ACHN (cell line): ENCODE measurements around the gene GPR176.

Experiments
- DNase-seq: peaks from one replicate; pipeline ENCODE4 v3.0.0-alpha.2; 2015
- in situ Hi-C: cut with HindIII; loops from 2 replicates; pipeline ENCODE4 v1.10.0; 2017; ENCODE audit warnings: low sequenced_read_pairs, low pct_ligation_motif_present, low pct_unique_long_range_greater_than_20kb

GPR176 gene

DNA sequence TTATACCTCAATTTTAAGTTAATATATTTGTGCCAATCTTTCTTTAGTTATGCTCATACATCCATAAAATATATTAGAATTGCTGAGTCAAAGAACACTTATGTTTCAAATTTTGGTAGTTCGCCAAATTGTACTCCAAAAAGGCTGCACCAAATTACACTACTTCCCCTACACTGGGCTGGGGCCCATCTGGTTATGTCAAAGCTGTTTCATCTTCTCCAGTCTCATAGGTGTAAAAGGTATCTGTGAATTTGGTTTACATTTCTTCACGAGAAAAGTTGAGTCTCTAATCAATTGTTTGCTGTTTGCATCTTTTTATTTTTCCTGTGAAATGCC is 138.1 kb downstream of the GPR176 start:
- in situ Hi-C loops, result no loop called here

DNA sequence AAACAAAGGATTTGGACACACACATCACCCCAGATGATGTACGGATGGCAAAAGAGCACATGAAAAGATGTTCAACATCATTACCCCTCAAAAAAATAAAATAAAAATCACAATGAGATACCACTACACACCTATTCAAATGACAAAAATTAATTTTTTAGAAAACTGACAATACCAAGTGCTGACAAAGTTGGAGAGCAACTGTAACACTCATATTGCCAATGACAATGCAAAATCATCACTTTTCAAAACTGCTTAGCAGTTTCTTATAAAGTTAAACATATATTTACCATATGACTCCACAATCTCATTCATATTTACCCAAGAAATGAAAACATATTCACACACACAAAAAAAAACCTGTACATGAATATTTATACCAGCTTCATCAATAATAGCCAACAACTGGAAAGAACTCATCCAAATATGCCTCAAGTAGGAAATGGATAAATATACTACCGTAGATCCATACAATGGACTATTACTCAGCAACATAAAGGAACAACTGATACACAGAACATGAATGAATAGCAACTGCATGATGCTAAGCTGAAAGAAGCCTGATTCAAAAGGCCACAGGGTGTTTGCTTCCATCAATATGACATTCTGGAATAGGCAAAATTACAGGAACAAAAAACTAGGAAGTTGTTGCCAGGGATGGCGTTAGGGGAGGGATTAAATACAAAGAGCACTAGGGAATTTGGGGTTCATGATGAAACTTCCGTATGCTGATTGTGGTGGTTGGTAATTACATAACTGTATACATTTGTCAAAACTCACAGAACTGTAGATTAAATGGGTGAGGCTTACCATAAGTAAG is 138.7 kb downstream of the GPR176 start:
- DNase-seq, result no peak

More for the DNA sequence above, 138.1 kb downstream of the GPR176 start:
- DNase-seq, result no peak

GRCh38 chr15:39778021-39778420 is 142.0 kb downstream of the GPR176 start:
- DNase-seq, result no peak
- in situ Hi-C loops, result no loop called here

More for the DNA sequence above, 138.7 kb downstream of the GPR176 start:
- in situ Hi-C loops, result no loop called here

- in situ Hi-C loops, result no loop called here
- no peak for DNase-seq
Measured at GRCh38 chr15:39777496-39777895, 142.6 kb downstream of the GPR176 start.

DNA sequence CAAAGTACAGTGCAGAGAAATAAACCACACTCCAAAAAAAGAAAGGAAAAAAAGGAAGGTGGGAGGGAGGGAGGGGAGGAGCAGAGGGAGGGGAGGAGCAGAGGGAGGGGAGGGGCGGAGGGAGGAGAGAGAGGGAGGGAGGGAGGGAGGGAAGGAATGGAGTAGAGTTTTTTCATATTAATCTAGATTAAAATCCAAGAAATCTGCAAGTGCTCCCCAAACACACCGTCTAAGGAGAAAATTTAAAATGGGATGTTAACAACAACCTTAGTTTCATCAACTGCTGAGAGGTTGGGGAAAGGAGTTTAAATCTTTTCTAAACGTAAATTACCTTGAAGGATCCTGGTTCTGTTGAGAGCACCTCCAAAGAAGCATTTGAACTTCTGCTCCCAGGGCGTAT is 144.0 kb downstream of the GPR176 start:
- in situ Hi-C loops, result no loop called here
- DNase-seq, result no peak

DNA sequence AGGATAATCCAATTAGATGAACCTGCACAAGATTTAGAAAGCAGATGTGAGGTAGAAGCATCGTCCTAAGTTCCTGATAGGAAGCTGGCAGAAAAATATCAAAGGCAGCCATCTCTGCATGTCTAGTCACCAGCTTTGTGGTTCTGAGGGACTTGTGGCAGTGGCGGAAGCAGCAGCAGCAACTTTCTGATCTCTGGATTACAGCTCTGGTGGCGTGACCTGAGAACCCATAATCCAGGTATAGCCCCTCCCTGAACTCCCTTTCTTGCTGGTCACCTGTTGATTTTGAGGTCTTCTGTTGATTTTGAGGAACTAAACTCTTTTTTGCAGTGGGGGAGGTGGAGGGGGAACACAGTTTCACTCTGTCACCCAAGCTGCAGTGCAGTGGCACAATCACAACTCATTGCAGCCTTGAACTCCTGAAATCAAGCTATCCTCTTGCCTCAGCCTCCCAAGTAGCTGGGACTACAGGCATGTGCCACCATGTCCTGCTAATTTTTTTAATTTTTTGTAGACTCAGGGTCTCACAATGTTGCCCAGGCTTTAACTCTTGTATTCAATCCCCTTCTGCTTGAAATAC is 145.3 kb downstream of the GPR176 start:
- in situ Hi-C loops, result no loop called here
- no peak for DNase-seq

DNA sequence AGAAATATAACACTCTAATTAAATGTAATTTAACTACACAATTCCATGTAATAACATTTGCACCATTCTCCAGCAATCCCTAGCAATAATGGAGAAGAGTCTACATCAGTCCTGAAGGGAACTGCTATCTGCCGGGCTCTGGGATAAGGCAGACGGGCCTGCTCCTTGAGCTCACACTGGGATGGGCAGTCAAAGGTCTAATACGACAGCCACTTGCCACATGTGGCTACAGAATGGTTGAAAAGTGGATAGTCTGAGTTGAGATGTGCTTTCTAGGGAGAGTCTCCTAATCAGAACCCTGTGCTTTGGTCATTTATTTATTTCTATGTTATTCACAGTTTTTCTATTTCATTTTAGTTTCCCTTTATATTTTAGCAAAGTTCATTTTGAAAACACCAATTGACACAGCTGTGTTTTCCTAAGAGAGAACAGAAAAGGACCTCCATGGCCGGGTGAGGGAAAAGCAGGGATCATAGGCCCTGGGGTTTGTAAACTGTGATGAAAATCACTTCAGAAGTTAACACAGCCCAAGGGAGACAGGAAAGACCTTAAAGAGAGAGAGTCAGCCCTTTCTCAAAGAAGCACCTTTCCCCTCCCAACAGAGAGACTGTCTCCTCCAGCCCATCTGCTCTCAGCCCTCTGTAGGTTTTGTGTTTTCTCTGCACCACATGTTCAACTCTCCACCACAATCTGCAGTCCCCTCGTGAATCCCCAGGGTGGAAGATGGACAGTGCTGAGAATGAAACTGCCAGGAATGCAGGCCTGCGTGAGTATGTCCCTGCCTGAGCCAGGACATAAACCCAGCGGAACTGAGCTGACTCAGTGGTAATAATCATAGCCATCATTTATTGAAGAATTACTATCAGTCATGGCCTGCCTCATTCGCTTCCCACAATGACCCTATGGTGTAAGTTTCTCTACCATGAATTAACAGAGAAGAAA is 149.0 kb downstream of the GPR176 start:
- peak; percentile 60 for DNase-seq
- in situ Hi-C loops, result no loop called here

DNA sequence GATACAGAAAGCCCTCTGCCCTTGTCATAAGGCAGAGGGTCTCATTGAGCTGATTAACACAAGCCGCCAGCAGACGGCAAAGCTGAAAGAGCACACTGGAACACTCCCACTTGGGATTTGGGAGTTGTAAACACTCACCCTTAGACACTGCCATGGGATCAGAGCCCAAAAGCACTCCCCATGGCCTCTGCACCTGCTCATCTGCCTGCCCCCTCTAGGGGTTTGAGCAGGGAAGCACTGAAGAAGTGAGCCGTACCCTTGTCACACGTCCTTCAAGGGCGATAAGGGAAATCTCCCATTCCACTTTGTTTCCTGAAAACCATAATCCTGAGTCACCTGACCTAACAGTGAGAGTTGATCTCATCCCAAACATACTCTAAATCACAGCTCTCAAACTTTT is 152.1 kb downstream of the GPR176 start:
- in situ Hi-C loops, result no loop called here
- DNase-seq, result no peak

GRCh38 chr15:39761006-39761405 is 159.1 kb downstream of the GPR176 start:
- in situ Hi-C loops, result no loop called here
- DNase-seq, result no peak

DNA sequence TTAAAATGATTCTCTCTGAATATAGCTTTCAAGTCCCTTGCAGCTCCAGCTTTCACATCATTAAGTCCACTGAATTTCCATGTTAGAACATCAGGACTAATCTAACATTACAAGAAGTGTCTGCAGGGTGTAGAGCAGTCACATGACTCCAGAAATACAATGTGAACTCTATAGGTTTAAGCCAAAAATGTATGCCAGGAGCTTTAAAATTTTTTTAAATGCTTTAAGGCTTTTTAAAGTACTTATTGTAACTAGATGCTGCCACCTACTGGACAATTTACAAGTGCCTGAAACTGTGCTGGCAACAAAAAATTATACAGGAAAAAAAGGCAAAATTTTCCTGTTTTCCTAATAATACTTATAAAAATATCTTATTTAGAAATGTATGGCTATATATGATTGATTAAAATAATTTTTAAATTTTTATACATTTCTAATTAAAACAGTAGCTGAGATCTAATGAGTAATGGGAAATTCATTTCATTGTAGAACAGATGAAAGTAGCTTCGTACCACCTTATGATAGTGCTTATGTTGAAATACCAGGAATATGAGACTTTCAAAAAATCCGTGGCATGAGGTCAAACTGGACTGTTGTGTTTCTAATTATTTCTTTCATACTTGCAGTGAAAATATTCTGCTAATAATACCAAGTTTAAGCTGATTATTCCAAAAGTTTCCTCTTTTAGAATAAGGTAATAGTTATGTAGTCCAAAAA is 163.1 kb downstream of the GPR176 start:
- DNase-seq, result peak; percentile 63
- in situ Hi-C loops, result no loop called here

GRCh38 chr15:39752991-39753390 is 167.1 kb downstream of the GPR176 start:
- DNase-seq, result no peak
- in situ Hi-C loops, result no loop called here

DNA sequence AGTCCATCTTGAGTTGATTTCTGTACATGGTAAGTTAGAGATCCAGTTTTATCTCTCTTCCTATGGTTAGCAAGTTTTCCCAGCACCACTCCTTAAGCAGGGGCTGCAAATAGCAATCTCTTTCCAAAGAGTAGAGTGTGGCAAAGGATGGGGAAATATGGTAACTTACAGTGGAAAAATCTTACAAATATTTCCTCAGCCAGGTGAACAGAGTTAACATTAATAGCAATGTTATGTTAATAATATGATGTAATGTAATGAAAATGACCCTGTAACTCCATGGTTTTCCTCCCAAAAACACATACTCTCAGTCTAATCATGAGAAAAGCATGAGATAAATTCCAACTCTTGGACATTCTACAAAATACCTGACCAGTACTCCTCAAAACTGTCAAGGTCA is 167.8 kb downstream of the GPR176 start:
- no peak for DNase-seq
- in situ Hi-C loops, result no loop called here
